GM23248 (cell line): Measurements from ENCODE around the gene PPFIBP1.

ENCODE experiments used
- EZH2 ChIP-seq: fragments of 200-600 bp; sonication (generic); IDR thresholded peaks from 2 replicates; pipeline ENCODE4 v1.6.1; 2018; ENCODE audit warnings: antibody characterized with exemption, mild to moderate bottlenecking; ENCODE audit not compliant: insufficient read depth, poor library complexity, severe bottlenecking
- EZH2phosphoT487 ChIP-seq: fragments of 200-600 bp; sonication (generic); IDR thresholded peaks from 2 replicates; pipeline ENCODE4 v1.6.1; 2018; ENCODE audit warnings: antibody characterized with exemption, moderate library complexity, mild to moderate bottlenecking, low read depth; ENCODE audit not compliant: insufficient read depth

DNA sequence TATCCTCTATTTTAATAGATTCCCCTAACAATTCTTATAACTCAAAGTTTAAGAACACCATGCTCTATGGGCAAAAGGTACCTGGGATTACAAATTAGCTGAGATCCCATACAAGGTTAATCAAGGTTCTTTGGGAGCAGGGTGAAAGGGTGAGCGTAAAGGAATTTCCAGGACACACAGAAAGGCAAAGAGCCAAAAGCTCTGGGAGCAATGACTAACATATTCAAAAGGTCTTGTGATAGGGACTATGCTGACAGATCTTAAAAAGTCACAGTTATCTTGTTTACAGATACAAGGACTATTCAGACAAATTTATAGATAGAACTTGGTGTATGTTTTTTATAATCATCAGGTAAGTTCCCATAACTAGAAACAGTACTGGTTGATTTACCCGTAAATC lies 19.5 kb upstream of the PPFIBP1 start:
- TF ChIP-seq EZH2 = no peak
- no peak for TF ChIP-seq EZH2phosphoT487
